HL-60 (cell line): ENCODE measurements around the gene SFXN1.
"Not testable (repeated sequence)": the region's sequence is repeated elsewhere in the genome, so short reads cannot be mapped to it uniquely, and the experiment has no call there.

Experiments
- DNase-seq, 2 experiments: peaks; one replicate each; pipeline ENCODE4 v3.0.0-alpha.2; 2010 to 2020; ENCODE audit warnings: low read depth in 1 of 2, low spot score in 1 of 2
- H3K27ac ChIP-seq: fragments of 250-450 bp; sonication (Bioruptor Pico); replicated peaks from 2 replicates; pipeline ENCODE4 v1.5.1; 2020; ENCODE audit warnings: mild to moderate bottlenecking, moderate library complexity
- H3K27me3 ChIP-seq: fragments of 250-450 bp; sonication (Bioruptor Pico); 2 replicates; pipeline ENCODE4 v1.5.1; 2021; ENCODE audit warnings: mild to moderate bottlenecking, moderate library complexity; ENCODE audit not compliant: insufficient read depth, poor library complexity, severe bottlenecking
- H3K4me3 ChIP-seq: replicated peaks from 2 replicates; pipeline ENCODE4 v1.5.1; 2011; ENCODE audit warnings: mild to moderate bottlenecking, control low read depth, low read length; ENCODE audit not compliant: insufficient read depth
- CTCF ChIP-seq: IDR thresholded peaks from one replicate; pipeline ENCODE4 v1.5.1; 2011; ENCODE audit warnings: low read length, control low read depth, inconsistent platforms; ENCODE audit not compliant: insufficient read depth
- GABPA ChIP-seq: IDR thresholded peaks from 2 replicates; pipeline ENCODE4 v1.6.1; 2012; ENCODE audit warnings: low read depth
- POLR2AphosphoS5 ChIP-seq: IDR thresholded peaks from 2 replicates; pipeline ENCODE4 v1.6.1; 2012; ENCODE audit warnings: low read depth
- REST ChIP-seq: IDR thresholded peaks from 2 replicates; pipeline ENCODE4 v1.6.1; 2012; ENCODE audit warnings: low read depth; ENCODE audit not compliant: insufficient replicate concordance
- SPI1 ChIP-seq: IDR thresholded peaks from 2 replicates; pipeline ENCODE4 v1.6.1; 2012; ENCODE audit warnings: low read depth, mild to moderate bottlenecking, borderline replicate concordance

Gene SFXN1

GRCh38 chr5:175501759-175502158, 23.4 kb downstream of the SFXN1 start:
- DNase-seq: no peak
- no peak for TF ChIP-seq REST
- Histone ChIP-seq H3K4me3 (no peak overlapping the region), H3K27me3 (no peaks in the 10 kb centered on the region), H3K27ac (no peak overlapping the region)

- H3K27ac ChIP-seq, H3K27me3 ChIP-seq, H3K4me3 ChIP-seq, DNase-seq: not testable (repeated sequence)
Observed at GRCh38 chr5:175507671-175508070, 29.3 kb downstream of the SFXN1 start.

- no peak overlapping the region for H3K4me3 ChIP-seq
- no peak for DNase-seq
- TF ChIP-seq SPI1: no peak
- no peak for TF ChIP-seq REST
- no peak for TF ChIP-seq GABPA
- no peak for TF ChIP-seq POLR2AphosphoS5
- TF ChIP-seq CTCF: no peak
- no peaks in the 10 kb centered on the region for H3K27me3 ChIP-seq
- no peak overlapping the region for H3K27ac ChIP-seq
Observed at GRCh38 chr5:175508896-175509295, 30.5 kb downstream of the SFXN1 start.

GRCh38 chr5:175513297-175513696, 34.9 kb downstream of the SFXN1 start:
- Histone ChIP-seq H3K27ac (no peak overlapping the region), H3K4me3 (no peak overlapping the region), H3K27me3 (no peaks in the 10 kb centered on the region)
- DNase-seq: no peak
- no peak for TF ChIP-seq GABPA
- no peak for TF ChIP-seq CTCF
- TF ChIP-seq REST: no peak
- no peak for TF ChIP-seq SPI1
- no peak for TF ChIP-seq POLR2AphosphoS5
